Measurements from ENCODE around the gene SNX9. TPM values are rescaled to one million over a fixed set of nuclear protein-coding genes. Genes with fewer than 3 reads are reported as not detected.
A peak's percentile ranks its signal among the peaks of the same experiment; 100 is the strongest.

The SNX9 gene
- total RNA-seq, 2 experiments from 2014 or later = 44.9 to 45.1 TPM

DNA sequence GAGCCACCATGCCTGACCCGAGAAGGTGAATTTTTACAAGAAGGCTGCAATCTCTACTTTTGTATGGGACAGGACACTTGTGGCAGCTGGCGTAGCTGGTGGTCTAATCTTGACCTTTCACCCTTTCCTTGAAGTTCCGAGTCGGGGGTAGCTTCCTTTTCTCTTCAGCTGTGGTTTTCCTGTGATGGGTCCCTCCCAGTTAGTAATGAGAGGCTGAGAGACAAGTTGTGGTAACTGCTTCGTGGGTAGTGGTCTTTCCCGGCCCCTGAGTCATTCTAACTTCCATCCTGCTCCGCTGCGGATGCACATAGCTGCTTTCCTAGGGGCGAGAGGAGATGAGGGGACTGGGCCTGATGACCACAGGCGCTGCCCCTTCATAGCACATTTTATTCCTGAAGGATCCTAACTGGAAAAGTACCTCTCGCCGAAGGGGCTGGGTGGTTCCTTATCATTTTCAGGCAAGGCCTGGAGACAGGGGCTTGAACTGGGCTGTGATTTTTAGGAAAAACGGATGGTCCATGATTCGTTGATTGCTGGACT lies 161.7 kb downstream of the SNX9 start:
- no peak for TF ChIP-seq CTCF (IDR thresholded peaks at IDR 0.05)
- DNase-seq = peak; percentile 42
- H3K9me3 Mint-ChIP-seq = no peaks in the 10 kb centered on the region
- POLR2A ChIA-PET = interaction anchor here (1.6 kb wide), 1 partner anchor 37 kb away, joined by 5 read pairs; no protein-coding TSS in a partner anchor
- peaks cover 7% of the 10 kb centered on the region for H3K36me3 Mint-ChIP-seq (ENCODE audit: low read depth)
- H3K27ac Mint-ChIP-seq = peak overlapping the region; percentile 39
- no peaks in the 10 kb centered on the region for H3K27me3 Mint-ChIP-seq
- no peak for ATAC-seq
- H3K4me1 Mint-ChIP-seq (ENCODE audit: low read depth) = peaks cover 54% of the 10 kb centered on the region
- H3K4me3 Mint-ChIP-seq = peak overlapping the region; percentile 26
- CTCF ChIA-PET = interaction anchor here (0.9 to 3.7 kb wide), 7 partner anchors 9 to 228 kb away, joined by 3 to 25 read pairs (median 4); no protein-coding TSS in a partner anchor
- intact Hi-C loops (cut with micrococcal nuclease) = loop anchor here (5.0 kb wide), 2 partner anchors 43 to 88 kb away; no protein-coding TSS in a partner anchor

- DNase-seq = no peak
- intact Hi-C loops (cut with micrococcal nuclease) = no loop called here
- ChIA-PET CTCF (no interaction called here), POLR2A (interaction anchor here (1.1 kb wide), 1 partner anchor 14 kb away, joined by 4 read pairs; no protein-coding TSS in a partner anchor)
- no peaks in the 10 kb centered on the region for H3K9me3 Mint-ChIP-seq
- ATAC-seq = no peak
- TF ChIP-seq CTCF (IDR thresholded peaks at IDR 0.05) = no peak
- H3K27ac Mint-ChIP-seq = no peak overlapping the region
- no peak overlapping the region for H3K4me3 Mint-ChIP-seq
- peaks cover 55% of the 10 kb centered on the region for H3K4me1 Mint-ChIP-seq (ENCODE audit: low read depth)
- H3K36me3 Mint-ChIP-seq (ENCODE audit: low read depth) = peaks cover 7% of the 10 kb centered on the region
- H3K27me3 Mint-ChIP-seq = no peaks in the 10 kb centered on the region
Observed at GRCh38 chr6:157985378-157986155, 162.5 kb downstream of the SNX9 start.

DNA sequence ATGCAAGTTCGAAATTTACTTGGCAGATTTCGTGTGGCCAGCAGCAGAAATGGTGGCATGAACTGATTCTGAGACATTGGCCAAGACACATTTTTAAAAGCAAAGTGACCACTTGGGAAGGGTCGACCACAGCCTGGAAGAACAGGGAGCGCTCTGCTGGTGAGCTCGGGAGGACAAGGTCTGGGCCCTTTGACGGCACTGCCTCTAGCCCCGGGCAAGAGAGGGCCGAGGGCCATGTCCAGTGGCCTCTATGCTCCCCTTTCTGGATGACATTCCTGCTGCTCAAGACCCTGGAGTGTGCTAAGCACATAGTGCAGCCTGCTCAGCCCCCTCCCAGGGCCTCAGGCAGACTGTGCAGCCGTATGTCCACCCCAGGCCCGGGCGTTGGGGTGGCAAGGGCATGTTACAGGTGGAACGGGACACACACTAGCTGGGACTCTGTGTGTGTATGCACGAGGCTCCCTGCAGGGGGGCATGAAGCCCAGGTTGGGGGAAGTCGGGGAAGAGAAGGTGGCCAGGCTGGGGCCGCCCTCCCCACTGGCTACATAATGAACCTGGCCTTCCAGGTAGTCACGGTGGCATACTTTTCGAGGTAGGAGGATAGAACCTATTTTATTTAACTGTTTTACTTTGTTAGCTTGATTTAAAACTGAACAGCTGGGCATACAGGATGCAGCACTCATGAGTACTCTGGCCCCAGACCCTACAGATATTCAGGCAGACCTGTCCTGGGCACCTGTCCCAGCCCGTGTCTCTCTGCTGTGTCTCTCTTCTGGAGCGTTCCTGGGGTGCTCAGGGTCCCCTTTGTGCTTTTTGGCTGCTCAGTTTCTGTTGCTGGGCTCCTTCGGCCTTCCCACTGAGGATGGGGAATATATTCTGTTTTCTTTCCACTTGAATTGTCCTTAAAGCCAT lies 165.0 kb downstream of the SNX9 start:
- Mint-ChIP-seq H3K4me3 (no peak overlapping the region), H3K4me1 (ENCODE audit: low read depth) (peaks cover 51% of the 10 kb centered on the region), H3K36me3 (ENCODE audit: low read depth) (peaks cover 6% of the 10 kb centered on the region), H3K27ac (no peak overlapping the region), H3K9me3 (no peaks in the 10 kb centered on the region), H3K27me3 (no peaks in the 10 kb centered on the region)
- ATAC-seq (no peak), DNase-seq (no peak)
- intact Hi-C loops (cut with micrococcal nuclease) = no loop called here
- POLR2A ChIA-PET = no interaction called here
- no peak for TF ChIP-seq CTCF (IDR thresholded peaks at IDR 0.05)
- CTCF ChIA-PET = interaction anchor here (2.6 kb wide), 1 partner anchor 38 kb away, joined by 8 read pairs; no protein-coding TSS in a partner anchor

- no peak for TF ChIP-seq CTCF (IDR thresholded peaks at IDR 0.05)
- no peak overlapping the region for H3K27ac Mint-ChIP-seq
- no peaks in the 10 kb centered on the region for H3K27me3 Mint-ChIP-seq
- DNase-seq (no peak), ATAC-seq (no peak)
- no peak overlapping the region for H3K4me3 Mint-ChIP-seq
- peaks cover 4% of the 10 kb centered on the region for H3K36me3 Mint-ChIP-seq (ENCODE audit: low read depth)
- ChIA-PET CTCF (interaction anchor here (2.6 kb wide), 1 partner anchor 38 kb away, joined by 8 read pairs; no protein-coding TSS in a partner anchor), POLR2A (no interaction called here)
- intact Hi-C loops (cut with micrococcal nuclease) = no loop called here
- H3K9me3 Mint-ChIP-seq = no peaks in the 10 kb centered on the region
- peaks cover 50% of the 10 kb centered on the region for H3K4me1 Mint-ChIP-seq (ENCODE audit: low read depth)
Observed at GRCh38 chr6:157988700-157989063, 165.6 kb downstream of the SNX9 start.
